Measurements from ENCODE around the gene BLTP2. TPM values are rescaled to one million over a fixed set of nuclear protein-coding genes. Genes with fewer than 3 reads are reported as not detected.

BLTP2 gene
- total RNA-seq, 1 experiment from 2014 or later: 139 TPM

GRCh38 chr17:28622186-28622585, 22.8 kb downstream of the BLTP2 start:
- DNase-seq (ENCODE audit: low spot score) (no peak), ATAC-seq (no peak)
- Mint-ChIP-seq H3K27me3 (ENCODE audit: low read depth) (no peaks in the 10 kb centered on the region), H3K4me1 (no peaks in the 10 kb centered on the region), H3K36me3 (peaks cover 90% of the 10 kb centered on the region), H3K9me3 (no peaks in the 10 kb centered on the region), H3K4me3 (no peak overlapping the region), H3K27ac (no peak overlapping the region)
- TF ChIP-seq ZNF263 (CRISPR knock-in tag; IDR thresholded peaks at IDR 0.05; ENCODE audit: low read depth) (no peak), ERG (CRISPR knock-in tag; IDR thresholded peaks at IDR 0.05) (no peak), E2F1 (CRISPR knock-in tag; IDR thresholded peaks at IDR 0.05) (no peak), JUN (CRISPR knock-in tag; IDR thresholded peaks at IDR 0.05) (no peak)
- TF ChIP-seq, protein P1, sequence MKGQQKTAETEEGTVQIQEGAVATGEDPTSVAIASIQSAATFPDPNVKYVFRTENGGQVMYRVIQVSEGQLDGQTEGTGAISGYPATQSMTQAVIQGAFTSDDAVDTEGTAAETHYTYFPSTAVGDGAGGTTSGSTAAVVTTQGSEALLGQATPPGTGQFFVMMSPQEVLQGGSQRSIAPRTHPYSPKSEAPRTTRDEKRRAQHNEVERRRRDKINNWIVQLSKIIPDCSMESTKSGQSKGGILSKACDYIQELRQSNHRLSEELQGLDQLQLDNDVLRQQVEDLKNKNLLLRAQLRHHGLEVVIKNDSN (CRISPR knock-in tag; IDR thresholded peaks at IDR 0.05): no peak
- ChIA-PET POLR2A (no interaction called here), CTCF (no interaction called here)

DNA sequence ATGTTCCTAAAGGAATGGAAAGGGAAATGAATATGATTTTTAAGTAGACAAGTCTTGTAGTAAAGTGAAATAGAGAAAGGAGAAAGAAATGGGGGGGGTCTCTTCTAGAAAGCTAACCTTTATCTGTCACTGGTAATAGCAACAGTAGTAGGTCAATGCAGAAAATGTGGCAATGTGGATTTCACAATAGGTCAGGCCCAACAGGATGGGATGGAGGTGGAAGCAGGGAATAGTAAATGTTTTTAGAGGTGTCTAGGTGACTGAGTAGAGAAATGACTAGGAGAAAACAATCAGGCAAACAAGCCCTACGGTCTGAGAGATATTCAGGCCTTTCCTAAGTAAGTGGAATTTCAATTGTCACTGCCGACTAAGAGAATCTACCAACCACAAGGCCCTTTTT, 24.9 kb downstream of the BLTP2 start:
- no peak overlapping the region for H3K4me3 Mint-ChIP-seq
- H3K27me3 Mint-ChIP-seq (ENCODE audit: low read depth): no peaks in the 10 kb centered on the region
- H3K9me3 Mint-ChIP-seq: no peaks in the 10 kb centered on the region
- ATAC-seq: no peak
- H3K36me3 Mint-ChIP-seq: peaks cover 93% of the 10 kb centered on the region
- TF ChIP-seq SOX15 (CRISPR knock-in tag; IDR thresholded peaks at IDR 0.05) (no peak), CBFB (CRISPR knock-in tag; IDR thresholded peaks at IDR 0.05; ENCODE audit: low read depth) (no peak), ZNF532 (CRISPR knock-in tag; IDR thresholded peaks at IDR 0.05; ENCODE audit: borderline replicate concordance) (no peak), CREM (CRISPR knock-in tag; IDR thresholded peaks at IDR 0.05) (no peak), FOXP4 (CRISPR knock-in tag; IDR thresholded peaks at IDR 0.05) (no peak), ZNF423 (CRISPR knock-in tag; IDR thresholded peaks at IDR 0.05) (no peak), MLX (CRISPR knock-in tag; IDR thresholded peaks at IDR 0.05) (no peak), NR3C1 (CRISPR knock-in tag; conservative IDR thresholded peaks at IDR 0.05; ENCODE audit: low read depth) (no peak), ZMAT4 (CRISPR knock-in tag; IDR thresholded peaks at IDR 0.05) (no peak)
- H3K27ac Mint-ChIP-seq: no peak overlapping the region
- CTCF ChIA-PET: no interaction called here
- DNase-seq (ENCODE audit: low spot score): no peak
- POLR2A ChIA-PET: interaction anchor here (0.9 kb wide), 1 partner anchor 25 kb away, joined by 4 read pairs; the partner anchor contains the start of gene BLTP2
- H3K4me1 Mint-ChIP-seq: no peaks in the 10 kb centered on the region

All from WTC11 (cell line).